HepG2 (cell line): ENCODE results near the gene APBB1IP. TPM values are rescaled to one million over a fixed set of nuclear protein-coding genes. Genes with fewer than 3 reads are reported as not detected.

Experiments
- ATAC-seq: fragments of 200-7000 bp; cut with Tn5 transposase; 3 replicates; pipeline ENCODE4 v1.9.1; 2020; ENCODE audit warnings: mild to moderate bottlenecking, moderate library complexity
- BruUV-seq: library from RNA; stranded (reverse); fragments of 400-500 nt; replicated peaks from 2 replicates; lab custom pipeline; 2021; lab: Mats Ljungman, UMichigan
- CTCF ChIA-PET: fragments of 300-600 bp; formaldehyde crosslinking; extraction: SDS; loops from one replicate; lab custom pipeline; 2021; ENCODE audit warnings: low total read pairs, inconsistent platforms, low intra/inter-chr PET ratio; lab: Yijun Ruan, JAX
- POLR2A ChIA-PET: fragments of 350-600 bp; sonication (Branson Sonifier 250); formaldehyde crosslinking; loops from one replicate; lab custom pipeline; 2020; ENCODE audit warnings: antibody characterized with exemption, inconsistent platforms; lab: Yijun Ruan, JAX
- DNase-seq: peaks from one replicate; pipeline ENCODE4 v3.0.0-alpha.2; 2015; ENCODE audit warnings: low spot score
- FAIRE-seq: peaks from 3 replicates; lab custom pipeline; 2011; peaks lifted over from hg19 to GRCh38; lab: Jason Lieb, UNC
- H2AFZ ChIP-seq: one replicate; pipeline ENCODE4 v1.6.1; 2011; ENCODE audit warnings: low read length, inconsistent platforms
- H3K27ac ChIP-seq: fragments of 300-600 bp; 3 replicates; pipeline ENCODE4 v1.8.0; 2011; ENCODE audit warnings: mixed run types, mild to moderate bottlenecking, mixed read lengths, low read length, inconsistent platforms; ENCODE audit not compliant: insufficient read depth; ENCODE audit errors: extremely low read length
- H3K27me3 ChIP-seq, 2 experiments: fragments of 200-600 bp in 1 of 2; 2 replicates in 1 of 2; 3 replicates in 1 of 2; pipeline versions ENCODE4 v1.6.0 to v1.8.0; 2011; ENCODE audit warnings: low read length in 2 of 2, mild to moderate bottlenecking in 2 of 2, moderate library complexity in 2 of 2, inconsistent platforms in 1 of 2; ENCODE audit not compliant: insufficient read depth in 2 of 2, control insufficient read depth in 1 of 2
- H3K36me3 ChIP-seq, 2 experiments: fragments of 200-600 bp in 1 of 2; replicated peaks in 1 of 2; 2 replicates in 1 of 2; 3 replicates in 1 of 2; pipeline versions ENCODE4 v1.5.1 to v1.8.0; 2011; ENCODE audit warnings: low read length in 2 of 2, inconsistent platforms in 1 of 2; ENCODE audit not compliant: insufficient read depth in 2 of 2, control insufficient read depth in 1 of 2
- H3K4me1 ChIP-seq: 2 replicates; pipeline ENCODE4 v1.5.1; 2012; ENCODE audit warnings: low read length, inconsistent platforms; ENCODE audit not compliant: insufficient read depth
- H3K4me2 ChIP-seq: 2 replicates; pipeline ENCODE4 v1.6.0; 2011; ENCODE audit warnings: low read depth, low read length, inconsistent platforms
- H3K4me3 ChIP-seq, 3 experiments: fragments of 200-600 bp in 1 of 3; sonication (generic), shearing (Covaris generic) in 1 of 3; replicated peaks in 1 of 3; 2 replicates each; pipeline ENCODE4 v1.5.1; 2011 to 2016; ENCODE audit warnings: low read length in 3 of 3, inconsistent platforms in 2 of 3, low read depth in 2 of 3, mild to moderate bottlenecking in 2 of 3, control low read depth in 1 of 3, mixed read lengths in 1 of 3; ENCODE audit not compliant: insufficient read depth in 1 of 3
- H3K79me2 ChIP-seq: one replicate; pipeline ENCODE4 v1.6.1; 2011; ENCODE audit warnings: low read length, inconsistent platforms; ENCODE audit not compliant: insufficient read depth
- H3K9ac ChIP-seq: 2 replicates; pipeline ENCODE4 v1.6.0; 2011; ENCODE audit warnings: mild to moderate bottlenecking, low read depth, low read length, inconsistent platforms; ENCODE audit not compliant: insufficient read depth
- H3K9me3 ChIP-seq: 2 replicates; pipeline ENCODE4 v1.5.1; 2012; ENCODE audit warnings: mild to moderate bottlenecking, low read length
- H4K20me1 ChIP-seq: 2 replicates; pipeline ENCODE4 v1.6.0; 2011; ENCODE audit warnings: inconsistent platforms, mild to moderate bottlenecking, low read length, moderate library complexity; ENCODE audit not compliant: insufficient read depth
- ATRX ChIP-seq: sonication (generic); formaldehyde crosslinking; IDR thresholded peaks from 2 replicates; pipeline ENCODE4 v1.4.0; 2020; ENCODE audit warnings: missing genetic modification reagents, borderline replicate concordance
- CREB1 ChIP-seq, 2 experiments: fragments of 450-650 bp in 1 of 2; IDR thresholded peaks; 2 replicates each; pipeline ENCODE4 v1.6.1; 2016 to 2017; ENCODE audit warnings: control low read depth in 1 of 2, mild to moderate bottlenecking in 1 of 2, missing compliant biosample characterization in 1 of 2, missing genetic modification characterization in 1 of 2
- CREM ChIP-seq, 2 experiments: sonication (generic) in 1 of 2; formaldehyde crosslinking in 1 of 2; IDR thresholded peaks; 2 replicates each; pipeline versions ENCODE4 v1.4.0 to v1.6.1; 2016 to 2020; ENCODE audit warnings: antibody characterized with exemption in 1 of 2, mild to moderate bottlenecking in 1 of 2, missing genetic modification reagents in 1 of 2
- HOXD1 ChIP-seq: sonication (generic); formaldehyde crosslinking; IDR thresholded peaks from 2 replicates; pipeline ENCODE4 v1.5.0; 2020; ENCODE audit warnings: missing genetic modification reagents
- MAFF ChIP-seq: IDR thresholded peaks from 2 replicates; pipeline ENCODE4 v1.6.1; 2011; ENCODE audit warnings: low read depth, low read length, improper control_type of control experiment
- MEIS1 ChIP-seq: sonication (generic); formaldehyde crosslinking; IDR thresholded peaks from 2 replicates; pipeline ENCODE4 v1.9.0; 2021; ENCODE audit warnings: mild to moderate bottlenecking, missing genetic modification reagents, moderate library complexity, borderline replicate concordance
- MYC ChIP-seq: sonication (generic); formaldehyde crosslinking; IDR thresholded peaks from 2 replicates; pipeline ENCODE4 v1.9.0; 2021; ENCODE audit warnings: missing genetic modification reagents, borderline replicate concordance
- NR2F1 ChIP-seq, 2 experiments: fragments of 450-650 bp in 1 of 2; formaldehyde crosslinking in 1 of 2; IDR thresholded peaks; 2 replicates each; pipeline versions ENCODE4 v1.5.0 to v1.6.1; 2016 to 2020; ENCODE audit warnings: mild to moderate bottlenecking in 1 of 2, missing compliant biosample characterization in 1 of 2, missing genetic modification reagents in 1 of 2, moderate library complexity in 1 of 2
- SP2 ChIP-seq: sonication (generic); formaldehyde crosslinking; IDR thresholded peaks from 2 replicates; pipeline ENCODE4 v1.5.1; 2020; ENCODE audit warnings: mild to moderate bottlenecking, missing genetic modification reagents
- TCF12 ChIP-seq, 2 experiments: fragments of 450-650 bp in 1 of 2; sonication (generic) in 1 of 2; formaldehyde crosslinking in 1 of 2; IDR thresholded peaks; 2 replicates each; pipeline versions ENCODE4 v1.6.1 to v1.8.0; 2017 to 2022; ENCODE audit warnings: antibody characterized with exemption in 1 of 2, mild to moderate bottlenecking in 1 of 2, missing genetic modification reagents in 1 of 2, moderate library complexity in 1 of 2
- THAP8 ChIP-seq: sonication (generic); formaldehyde crosslinking; IDR thresholded peaks from 2 replicates; pipeline ENCODE4 v1.5.1; 2020; ENCODE audit warnings: missing genetic modification reagents, mild to moderate bottlenecking, borderline replicate concordance
- TSC22D2 ChIP-seq: sonication (generic); formaldehyde crosslinking; IDR thresholded peaks from 2 replicates; pipeline ENCODE4 v1.5.1; 2020; ENCODE audit warnings: missing genetic modification reagents, mild to moderate bottlenecking, borderline replicate concordance
- ZBTB14 ChIP-seq: sonication (generic); formaldehyde crosslinking; IDR thresholded peaks from 2 replicates; pipeline ENCODE4 v1.4.0; 2020; ENCODE audit warnings: missing genetic modification reagents
- ZFP36 ChIP-seq: fragments of 150-350 bp; IDR thresholded peaks from 2 replicates; pipeline ENCODE4 v1.6.1; 2018; ENCODE audit warnings: borderline replicate concordance, low read length, low read depth; ENCODE audit not compliant: partially characterized antibody
- ZFP62 ChIP-seq: sonication (generic); formaldehyde crosslinking; IDR thresholded peaks from 2 replicates; pipeline ENCODE4 v1.4.0; 2020; ENCODE audit warnings: missing genetic modification reagents
- ZSCAN29 ChIP-seq: sonication (generic); formaldehyde crosslinking; conservative IDR thresholded peaks from 2 replicates; pipeline ENCODE4 v1.4.0; 2020; ENCODE audit warnings: mild to moderate bottlenecking, missing genetic modification reagents
- ZSCAN9 ChIP-seq: IDR thresholded peaks from 2 replicates; pipeline ENCODE4 v1.6.1; 2016; ENCODE audit warnings: borderline replicate concordance
- WGBS: methylation state at CpG from one replicate; pipeline ENCODE4 v1.1.6; 2017; ENCODE audit warnings: low lambda C conversion rate; 5-methylcytosine and 5-hydroxymethylcytosine counted together
- in situ Hi-C: cut with HindIII; loops from 2 replicates; pipeline ENCODE4 v1.10.0; 2017; ENCODE audit warnings: low pct_unique_long_range_greater_than_20kb; ENCODE audit not compliant: extremely low pct_ligation_motif_present
- intact Hi-C: fragments of 100-400 bp; cut with micrococcal nuclease; formaldehyde crosslinking; loops from one replicate; pipeline ENCODE4 v1.10.0; 2022; ENCODE audit not compliant: unreplicated experiment
- polyA plus RNA-seq, 8 experiments: library from polyadenylated mRNA; depleted of rRNA in 3 of 8; stranded (reverse) in 7 of 8; unstranded in 1 of 8; fragments of >200 nt; fragmentation: Illumina TruSeq in 4 of 8; extraction: Trizol in 4 of 8; gene quantifications; 2 replicates each; pipeline versions ENCODE4 v1.2.1 to v1.2.3, GENCODE V29; 2011 to 2016; ENCODE audit warnings: low read depth in 4 of 8, missing spikeins in 1 of 8, mixed read lengths in 1 of 8; ENCODE audit not compliant: insufficient read depth in 1 of 8
- total RNA-seq, 5 experiments: library from RNA; depleted of rRNA; stranded (reverse); fragments of >200 nt; fragmentation: Illumina TruSeq; extraction: Trizol; gene quantifications; 2 replicates each; pipeline ENCODE4 v1.2.3, GENCODE V29; 2016; ENCODE audit warnings: low read depth in 1 of 5

APBB1IP gene
- total and polyA plus RNA-seq, 2 of the 13 experiments (the other 11 are each of a cell fraction or from before 2014, with no cell fraction given), result 0.08 TPM; not detected in 1

GRCh38 chr10:26439406-26440087, 1.4 kb downstream of the APBB1IP start:
- POLR2A ChIA-PET, result no interaction called here
- in situ Hi-C loops, result no loop called here

GRCh38 chr10:26440088-26440470, 1.9 kb downstream of the APBB1IP start:
- H3K9me3 ChIP-seq, result no peaks in the 10 kb centered on the region
- H3K4me1 ChIP-seq, result no peaks in the 10 kb centered on the region
- ChIA-PET POLR2A (no interaction called here), CTCF (no interaction called here)
- H3K36me3 ChIP-seq, result no peaks in the 10 kb centered on the region
- FAIRE-seq (no peak), DNase-seq (no peak), ATAC-seq (no peak)
- H3K27me3 ChIP-seq, result peaks cover 2 to 24% of the 10 kb centered on the region in 2 experiments; a peak in 4 of 5 replicates
- H3K4me3 ChIP-seq, result no peak overlapping the region
- WGBS, result 36% methylated on average over 1 of the region's 1 CpG
- H3K27ac ChIP-seq, result no peak overlapping the region
- no peak overlapping the region for H3K4me2 ChIP-seq
- no peaks in the 10 kb centered on the region for H4K20me1 ChIP-seq
- in situ Hi-C loops, result no loop called here
- no TSS peak for BruUV-seq
- intact Hi-C loops, result no loop called here
- no peak overlapping the region for H3K9ac ChIP-seq
- TF ChIP-seq SP2 (CRISPR knock-in tag) (no peak), ZSCAN9 (CRISPR knock-in tag) (no peak), NR2F1 (CRISPR knock-in tag; IDR thresholded peaks at IDR 0.05) (no peak), TCF12 (IDR thresholded peaks at IDR 0.05) (no peak), TCF12 (CRISPR knock-in tag; IDR thresholded peaks at IDR 0.05) (no peak), THAP8 (CRISPR knock-in tag) (no peak), ZFP62 (no peak), TSC22D2 (no peak), ZSCAN29 (no peak), HOXD1 (CRISPR knock-in tag) (no peak), CREB1 (IDR thresholded peaks at IDR 0.05) (no peak), CREB1 (CRISPR knock-in tag; IDR thresholded peaks at IDR 0.05) (no peak), ZBTB14 (no peak), MEIS1 (CRISPR knock-in tag) (no peak)
- no peaks in the 10 kb centered on the region for H3K79me2 ChIP-seq
- H2AFZ ChIP-seq, result no peak overlapping the region

More at GRCh38 chr10:26439406-26440087, 1.4 kb downstream of the APBB1IP start:
- H2AFZ ChIP-seq, result no peak overlapping the region
- no peak for FAIRE-seq
- 31% methylated on average over 14 of the region's 14 CpGs for WGBS
- H4K20me1 ChIP-seq, result no peaks in the 10 kb centered on the region
- no peak overlapping the region for H3K27ac ChIP-seq
- ATAC-seq, result no peak
- no peaks in the 10 kb centered on the region for H3K79me2 ChIP-seq
- no peaks in the 10 kb centered on the region for H3K4me1 ChIP-seq
- H3K4me3 ChIP-seq, result no peak overlapping the region
- H3K9ac ChIP-seq, result no peak overlapping the region
- no peak for DNase-seq
- H3K4me2 ChIP-seq, result no peak overlapping the region
- CTCF ChIA-PET, result no interaction called here
- TF ChIP-seq ATRX, result no peak
- no peak for TF ChIP-seq MAFF
- TF ChIP-seq ZFP36, result no peak
- TF ChIP-seq CREM (IDR thresholded peaks at IDR 0.05), result no peak
- TF ChIP-seq CREM (CRISPR knock-in tag; IDR thresholded peaks at IDR 0.05), result no peak
- no peak for TF ChIP-seq MYC (CRISPR knock-in tag)
- peaks cover 2 to 24% of the 10 kb centered on the region in 2 experiments; a peak in 4 of 5 replicates for H3K27me3 ChIP-seq
- intact Hi-C loops, result no loop called here
- no peaks in the 10 kb centered on the region for H3K36me3 ChIP-seq
- BruUV-seq, result no TSS peak
- H3K9me3 ChIP-seq, result no peaks in the 10 kb centered on the region
